ENCODE data around the gene JOSD2.

JOSD2 gene

GRCh38 chr19:50493171-50493570 is 17.8 kb downstream of the JOSD2 start:
- peaks cover 5% of the 10 kb centered on the region for H3K9me3 Mint-ChIP-seq
- peaks cover 40% of the 10 kb centered on the region for H3K4me1 Mint-ChIP-seq
- TF ChIP-seq CTCF (IDR thresholded peaks at IDR 0.05; ENCODE audit: unreplicated experiment in 3 of 3): no peak
- peaks cover 6% of the 10 kb centered on the region for H3K36me3 Mint-ChIP-seq (ENCODE audit: low read depth)
- H3K27me3 Mint-ChIP-seq (ENCODE audit: low read depth): peaks cover 55% of the 10 kb centered on the region
- no peak overlapping the region for H3K27ac Mint-ChIP-seq
- H3K4me3 Mint-ChIP-seq: peak overlapping the region in 1 of 3 experiments; percentile 89

- Mint-ChIP-seq H3K9me3 (peaks cover 5% of the 10 kb centered on the region), H3K27ac (peak overlapping the region; percentile 15 to 61 (median 58)), H3K27me3 (ENCODE audit: low read depth) (peaks cover 62% of the 10 kb centered on the region), H3K4me3 (peak overlapping the region; percentile 51 to 79 (median 76)), H3K4me1 (peaks cover 40% of the 10 kb centered on the region), H3K36me3 (ENCODE audit: low read depth) (peaks cover 6% of the 10 kb centered on the region)
- no peak for TF ChIP-seq CTCF (IDR thresholded peaks at IDR 0.05; ENCODE audit: unreplicated experiment in 3 of 3)
These were observed 18.5 kb downstream of the JOSD2 start for GRCh38 chr19:50492303-50493052.

GRCh38 chr19:50490991-50491472 is 20.0 kb downstream of the JOSD2 start:
- no peak for TF ChIP-seq CTCF (IDR thresholded peaks at IDR 0.05; ENCODE audit: unreplicated experiment in 3 of 3)
- Mint-ChIP-seq H3K36me3 (ENCODE audit: low read depth) (peaks cover 13% of the 10 kb centered on the region), H3K4me1 (peaks cover 40% of the 10 kb centered on the region), H3K27me3 (ENCODE audit: low read depth) (peaks cover 62% of the 10 kb centered on the region), H3K9me3 (peaks cover 5% of the 10 kb centered on the region), H3K4me3 (peak overlapping the region; percentile 51 to 76 (median 69)), H3K27ac (peak overlapping the region; percentile 15 to 89 (median 79))

- peaks cover 40% of the 10 kb centered on the region for H3K4me1 Mint-ChIP-seq
- peak overlapping the region; percentile 38 to 76 (median 69) for H3K4me3 Mint-ChIP-seq
- no peak for TF ChIP-seq CTCF (IDR thresholded peaks at IDR 0.05; ENCODE audit: unreplicated experiment in 3 of 3)
- H3K27ac Mint-ChIP-seq: peak overlapping the region; percentile 15 to 89 (median 79)
- H3K9me3 Mint-ChIP-seq: peaks cover 5% of the 10 kb centered on the region
- peaks cover 60% of the 10 kb centered on the region for H3K27me3 Mint-ChIP-seq (ENCODE audit: low read depth)
- H3K36me3 Mint-ChIP-seq (ENCODE audit: low read depth): peaks cover 19% of the 10 kb centered on the region
These were observed 20.6 kb downstream of the JOSD2 start for GRCh38 chr19:50490411-50490811.

GRCh38 chr19:50489461-50490011 is 21.5 kb downstream of the JOSD2 start:
- peaks cover 28% of the 10 kb centered on the region for H3K36me3 Mint-ChIP-seq (ENCODE audit: low read depth)
- peaks cover 40% of the 10 kb centered on the region for H3K4me1 Mint-ChIP-seq
- H3K9me3 Mint-ChIP-seq: peaks cover 5% of the 10 kb centered on the region
- peaks cover 56% of the 10 kb centered on the region for H3K27me3 Mint-ChIP-seq (ENCODE audit: low read depth)
- TF ChIP-seq CTCF (IDR thresholded peaks at IDR 0.05; ENCODE audit: unreplicated experiment in 3 of 3): no peak
- H3K4me3 Mint-ChIP-seq: peak overlapping the region; percentile 75 to 84 (median 77)
- peak overlapping the region; percentile 77 to 90 (median 83) for H3K27ac Mint-ChIP-seq

All from nephron (organoid).